ENCODE results near the gene ANKMY1. TPM values are rescaled to one million over a fixed set of nuclear protein-coding genes. Genes with fewer than 3 reads are reported as not detected.
A peak's percentile ranks its signal among the peaks of the same experiment; 100 is the strongest.

Gene ANKMY1
- total RNA-seq, 1 donor from 2014 or later = 6.3 TPM

DNA sequence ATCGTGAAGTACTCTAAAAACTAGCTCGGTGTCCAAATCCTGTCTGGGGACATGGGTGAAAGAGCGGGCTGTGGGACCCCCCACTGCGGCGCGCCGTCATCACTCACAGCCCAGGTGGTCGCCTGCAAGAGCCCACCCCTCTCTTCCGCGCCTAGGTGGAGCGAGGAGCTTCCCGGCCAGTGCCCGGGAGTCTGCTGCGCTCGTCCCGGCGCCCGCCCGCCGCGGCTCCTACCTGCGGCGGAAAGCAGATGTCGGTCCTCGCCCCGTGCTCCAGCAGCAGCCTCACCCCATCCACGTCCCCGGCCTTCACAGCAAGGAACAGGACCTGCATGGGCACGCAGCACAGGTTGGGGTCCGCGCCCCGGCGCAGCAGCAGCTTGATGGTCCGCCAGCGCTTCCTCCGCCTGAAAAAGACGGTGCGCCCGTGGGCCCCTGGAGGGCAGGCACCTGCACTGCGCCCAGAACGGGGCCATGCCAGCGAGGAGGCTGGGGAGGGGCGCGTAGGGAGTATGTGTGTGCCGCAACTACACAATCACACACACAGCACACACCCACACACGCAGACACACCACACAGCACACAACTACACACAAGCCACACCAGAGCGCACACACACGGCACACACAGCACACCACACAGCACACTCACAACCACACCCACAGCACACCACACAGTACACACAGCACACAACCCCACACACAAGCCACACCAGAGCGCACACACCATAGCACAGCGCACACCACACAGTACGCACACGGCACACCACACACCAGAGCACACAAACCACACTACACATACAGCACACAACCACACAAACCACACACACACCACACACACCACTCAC, 37.4 kb downstream of the ANKMY1 start:
- DNase-seq = no peak

- peak; percentile 19 for DNase-seq
Measured at GRCh38 chr2:240519396-240520129, 38.2 kb downstream of the ANKMY1 start.

DNA sequence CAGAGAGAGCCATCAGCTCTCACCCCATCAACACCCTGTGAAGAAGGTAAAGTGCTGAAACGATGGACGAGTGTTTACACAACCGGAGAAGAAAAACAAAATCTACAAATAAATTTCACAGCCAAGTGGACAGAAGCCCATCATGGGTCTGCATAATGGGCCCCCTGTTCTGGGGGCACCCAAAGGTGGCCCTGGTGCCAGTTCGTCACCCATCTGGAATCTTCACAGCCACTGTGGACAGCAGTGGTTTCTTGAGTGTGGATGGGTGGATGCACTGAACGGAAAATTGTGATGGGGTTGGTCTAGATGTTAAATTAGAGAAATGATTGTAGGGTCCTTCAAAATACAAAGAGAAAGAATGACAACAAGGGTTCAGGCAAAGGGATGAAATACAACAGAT, 38.8 kb downstream of the ANKMY1 start:
- DNase-seq = no peak

DNA sequence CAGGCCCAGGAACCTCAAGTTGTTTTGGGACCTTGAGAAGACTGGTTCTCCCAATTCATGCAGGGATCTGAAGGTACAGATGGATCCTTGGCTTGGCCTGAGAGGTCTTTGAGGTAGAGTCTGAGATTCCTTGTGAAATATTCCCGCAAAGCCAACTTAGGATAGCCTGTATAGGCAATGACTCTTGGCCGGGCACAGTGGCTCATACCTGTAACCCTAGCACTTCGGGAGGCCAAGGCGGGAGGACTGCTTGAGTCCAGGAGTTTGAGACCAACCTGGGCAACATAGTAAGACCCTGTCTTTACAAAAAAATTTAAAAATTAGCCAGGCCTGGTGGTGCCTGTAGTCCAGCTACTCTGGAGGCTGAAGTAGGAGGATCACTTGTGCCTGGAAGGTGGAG, 40.4 kb downstream of the ANKMY1 start:
- no peak for DNase-seq

DNA sequence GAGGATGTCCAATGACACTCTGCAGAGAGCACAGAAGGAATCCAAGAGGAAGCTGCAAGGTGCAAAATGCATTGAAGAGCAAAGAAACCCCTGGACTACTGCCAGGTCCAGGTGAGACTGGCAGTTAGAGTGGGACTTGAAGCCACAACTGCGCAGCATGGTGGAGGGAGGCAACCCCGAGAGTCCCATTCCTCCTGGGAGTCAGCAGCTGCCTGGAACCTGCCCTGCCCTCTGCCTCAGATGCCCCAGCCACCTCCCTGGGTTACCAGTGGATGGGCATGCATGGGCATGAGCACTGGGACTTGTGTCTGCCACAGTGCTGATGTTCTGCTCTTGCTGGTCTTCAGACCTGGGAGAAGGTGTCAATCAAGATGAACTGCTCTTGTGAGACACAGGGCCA, 43.2 kb downstream of the ANKMY1 start:
- no peak for DNase-seq

- peak; percentile 87 for DNase-seq
Measured at GRCh38 chr2:240513549-240514287, 44.1 kb downstream of the ANKMY1 start.

DNA sequence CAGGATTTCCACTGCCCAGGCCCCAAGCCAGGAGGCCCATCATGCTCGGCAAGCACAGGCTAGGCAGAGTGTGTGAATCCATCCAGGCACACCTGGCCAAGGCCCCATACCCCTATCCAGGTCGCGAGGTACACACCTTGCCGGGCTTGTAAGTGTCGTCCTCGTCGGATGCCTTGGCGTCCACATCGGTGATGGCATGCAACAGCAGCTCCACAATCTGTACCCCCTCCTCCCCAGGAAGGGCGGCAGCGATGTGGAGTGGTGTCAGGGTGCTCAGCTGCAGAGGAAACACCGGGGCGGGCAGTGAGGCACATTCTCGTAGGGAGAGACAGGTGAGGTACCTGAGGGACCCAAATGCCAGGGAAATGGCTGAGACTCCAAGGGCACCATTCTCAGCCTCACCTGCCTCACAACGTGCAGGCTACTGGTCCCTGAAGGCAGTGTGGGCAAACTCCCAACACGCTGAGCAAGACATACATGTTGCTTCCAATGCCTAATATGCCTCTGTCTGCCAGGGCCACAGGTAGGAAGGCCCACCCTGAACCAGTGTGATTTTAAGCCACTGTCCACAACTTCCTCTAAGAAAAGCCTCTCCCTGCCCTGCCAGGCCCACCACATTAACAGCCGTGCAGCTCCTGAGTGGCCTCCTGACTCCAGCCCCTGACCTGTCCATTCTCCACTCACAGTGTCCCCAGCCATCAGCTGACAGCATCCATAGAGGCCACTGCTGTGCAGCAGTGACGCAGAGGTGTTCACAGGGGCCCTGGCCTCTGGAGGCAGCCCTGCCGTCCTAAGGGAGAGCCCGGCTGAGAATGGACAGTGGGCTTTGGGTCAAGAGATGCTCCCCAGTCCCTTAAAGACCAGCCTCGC, 44.9 kb downstream of the ANKMY1 start:
- DNase-seq = no peak

DNA sequence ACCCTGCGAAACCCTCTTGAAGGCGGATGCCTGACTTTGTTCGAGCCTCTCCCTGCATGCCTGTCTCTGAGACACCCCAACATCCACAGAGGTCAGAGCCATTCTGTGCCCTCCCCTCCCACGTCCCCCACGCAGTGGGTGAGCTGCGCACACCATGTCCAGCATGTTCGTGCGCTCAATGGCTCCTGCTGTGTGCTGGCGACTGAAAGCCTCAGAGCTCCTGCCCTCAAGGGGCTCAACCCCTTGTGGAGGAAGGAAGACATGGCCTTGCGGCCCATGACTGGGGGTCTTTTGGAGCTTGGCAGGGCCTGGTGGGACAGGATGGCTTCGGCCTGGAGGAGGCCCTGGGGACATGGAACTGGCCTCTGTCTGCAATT, 45.7 kb downstream of the ANKMY1 start:
- DNase-seq = no peak

GRCh38 chr2:240511351-240512108, 46.3 kb downstream of the ANKMY1 start:
- DNase-seq = no peak

DNA sequence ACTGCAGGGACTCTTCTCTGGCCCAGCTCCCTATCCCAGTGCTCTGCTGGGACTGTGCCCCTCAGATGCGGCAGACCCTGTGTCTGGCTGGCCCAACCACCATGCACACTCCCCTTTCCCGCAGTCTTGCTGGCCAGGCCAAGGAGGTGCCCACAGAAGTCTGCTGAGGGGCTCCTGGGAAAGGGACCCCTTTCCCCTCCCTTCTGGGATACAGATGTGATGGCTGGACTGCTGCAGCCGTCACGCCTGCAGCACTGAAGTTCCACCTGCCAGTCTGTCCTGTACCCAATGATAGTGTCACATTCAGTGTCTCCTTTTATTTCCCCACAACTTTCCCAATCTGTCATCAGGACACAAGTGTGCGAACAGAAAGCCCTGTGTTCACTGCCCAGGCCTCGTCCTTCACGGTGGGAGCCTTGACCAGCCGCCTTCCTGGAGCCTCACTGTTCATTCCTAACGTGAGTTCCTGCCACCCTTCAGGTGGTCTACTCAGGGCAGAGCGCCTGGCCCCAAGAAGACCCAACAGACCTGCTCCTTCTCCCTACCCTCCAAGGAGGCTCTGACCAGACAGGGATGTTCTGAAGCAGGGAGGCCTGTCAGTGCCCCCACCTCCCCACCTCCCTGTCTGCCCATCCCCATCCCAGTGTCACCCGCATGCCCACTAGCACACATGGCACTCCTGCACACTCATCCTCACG, 47.1 kb downstream of the ANKMY1 start:
- no peak for DNase-seq

- no peak for DNase-seq
Measured at GRCh38 chr2:240509667-240510512, 47.9 kb downstream of the ANKMY1 start.

DNA sequence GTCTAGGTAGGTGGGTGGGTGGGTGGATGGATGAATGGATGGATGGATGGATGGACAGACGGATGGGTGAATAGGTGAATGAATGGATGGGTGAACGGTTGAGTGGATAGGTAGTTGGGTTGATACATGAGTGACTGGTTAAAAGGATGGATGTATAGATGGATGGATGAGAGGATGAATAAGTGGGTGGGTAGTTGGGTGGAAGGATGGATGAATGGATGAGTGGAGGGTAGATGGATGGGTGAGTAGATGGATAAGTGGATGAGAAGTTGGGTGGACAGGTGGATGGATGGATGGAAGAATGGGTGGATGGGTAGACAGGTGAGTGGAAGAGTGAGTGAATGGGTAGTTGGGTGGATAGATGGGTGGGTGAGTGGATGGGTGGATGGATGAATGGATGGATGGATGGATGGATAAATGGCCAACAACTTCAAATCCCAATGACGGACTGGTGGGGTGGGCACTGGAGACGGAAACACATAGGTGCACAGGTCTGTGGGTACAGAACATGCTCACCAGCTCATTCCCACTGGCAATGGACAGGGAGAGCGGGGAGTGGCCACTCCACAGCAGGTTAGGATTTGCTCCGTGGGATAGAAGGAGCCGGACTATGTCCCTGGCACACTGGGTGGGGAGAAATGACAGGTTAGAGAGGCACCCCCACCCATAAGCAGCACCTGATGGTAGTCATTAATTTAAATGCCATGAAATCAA, 48.8 kb downstream of the ANKMY1 start:
- no peak for DNase-seq

DNA sequence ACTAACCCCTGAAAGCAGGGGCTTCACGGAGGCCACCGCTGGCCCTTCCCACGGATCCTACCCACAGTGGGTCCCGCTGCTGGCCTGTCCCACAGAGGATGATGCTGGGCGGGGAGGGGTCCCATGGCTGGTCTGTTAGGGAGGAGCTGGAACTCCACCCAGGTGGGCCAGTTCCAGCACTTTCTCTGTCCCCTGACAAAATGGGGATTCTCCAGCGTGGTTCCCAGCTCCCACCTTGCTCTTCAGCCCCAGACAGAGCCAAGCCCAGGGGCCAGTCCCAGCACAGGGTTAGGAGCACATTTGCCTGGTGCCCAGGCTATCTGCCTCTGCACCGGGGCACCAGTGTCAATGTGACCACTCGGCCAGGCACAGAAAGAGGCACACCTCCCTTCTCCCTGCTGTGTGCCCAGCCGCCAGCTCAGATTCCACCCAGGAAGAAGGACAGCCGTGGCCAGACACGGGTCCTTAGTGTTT, 50.0 kb downstream of the ANKMY1 start:
- no peak for DNase-seq

DNA sequence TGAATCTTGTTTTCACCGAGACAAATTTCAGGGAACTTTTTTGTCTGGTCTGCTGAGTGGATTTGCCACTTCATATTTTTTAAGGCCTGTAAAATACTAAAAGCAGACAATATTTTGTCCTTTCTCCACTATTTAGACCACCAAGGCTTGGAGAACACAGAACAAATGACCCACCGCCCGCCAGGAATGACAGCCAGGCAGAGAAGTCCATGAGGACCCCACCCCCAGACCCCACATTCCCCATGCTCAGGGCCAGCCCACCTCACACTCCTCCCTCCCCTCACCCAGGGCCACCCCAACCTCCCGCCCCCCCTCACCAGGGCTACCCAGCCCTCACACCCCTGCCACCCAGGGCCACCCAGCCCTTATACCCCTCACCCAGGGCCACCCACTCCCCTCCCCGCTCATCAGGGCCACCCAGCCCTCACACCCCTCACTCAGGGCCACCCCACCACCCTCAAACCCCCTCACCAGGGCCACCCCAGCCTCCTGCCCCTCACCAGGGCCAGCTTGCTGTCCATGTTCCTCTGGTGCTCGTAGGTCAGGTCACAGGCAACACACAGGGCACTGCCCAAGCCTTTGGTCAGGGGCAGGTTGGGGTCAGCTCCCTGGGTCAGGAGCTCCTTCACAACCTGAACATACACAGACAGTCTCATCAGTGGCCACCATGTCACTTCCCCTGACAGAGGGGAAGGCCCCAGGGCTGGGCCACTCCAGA, 50.6 kb downstream of the ANKMY1 start:
- no peak for DNase-seq

GRCh38 chr2:240506406-240507059, 51.3 kb downstream of the ANKMY1 start:
- no peak for DNase-seq

DNA sequence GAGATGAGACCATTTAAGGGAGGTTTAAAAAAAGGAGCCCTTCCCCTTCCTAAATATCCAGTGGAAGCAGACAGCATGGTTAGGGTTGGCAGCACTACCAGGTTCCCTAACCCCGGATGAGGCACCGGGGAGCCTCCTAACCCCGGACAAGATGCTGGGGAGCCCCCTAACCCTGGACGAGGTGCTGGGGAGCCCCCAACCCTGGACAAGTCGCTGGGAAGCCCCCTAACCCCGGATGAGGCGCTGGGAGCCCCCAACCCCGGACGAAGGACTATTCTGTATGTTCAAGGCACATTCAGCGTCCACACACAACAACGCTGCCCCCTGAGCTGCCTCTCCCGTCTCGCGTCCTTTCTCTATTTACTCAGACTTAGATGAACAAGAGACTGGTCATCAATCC, 51.9 kb downstream of the ANKMY1 start:
- DNase-seq = no peak

DNA sequence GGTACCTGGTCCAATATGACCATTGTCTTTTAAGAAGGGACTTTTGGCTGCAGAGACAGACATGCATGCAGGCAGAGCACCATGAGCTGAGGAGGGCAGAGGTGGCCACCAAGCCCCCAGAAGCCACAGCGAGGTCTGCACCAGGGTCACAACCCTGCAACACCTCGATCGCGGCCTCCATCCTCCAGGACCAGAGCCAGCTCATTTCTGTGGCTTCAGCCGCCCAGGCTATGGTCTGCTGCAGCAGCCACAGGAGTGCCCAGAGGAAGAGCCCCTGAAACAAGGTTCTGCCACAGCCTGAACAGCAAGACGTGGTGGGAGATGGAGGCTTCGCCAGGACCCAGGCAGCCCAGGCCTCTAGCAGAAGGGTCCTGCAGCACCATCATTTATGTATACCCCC, 53.9 kb downstream of the ANKMY1 start:
- DNase-seq = no peak

DNA sequence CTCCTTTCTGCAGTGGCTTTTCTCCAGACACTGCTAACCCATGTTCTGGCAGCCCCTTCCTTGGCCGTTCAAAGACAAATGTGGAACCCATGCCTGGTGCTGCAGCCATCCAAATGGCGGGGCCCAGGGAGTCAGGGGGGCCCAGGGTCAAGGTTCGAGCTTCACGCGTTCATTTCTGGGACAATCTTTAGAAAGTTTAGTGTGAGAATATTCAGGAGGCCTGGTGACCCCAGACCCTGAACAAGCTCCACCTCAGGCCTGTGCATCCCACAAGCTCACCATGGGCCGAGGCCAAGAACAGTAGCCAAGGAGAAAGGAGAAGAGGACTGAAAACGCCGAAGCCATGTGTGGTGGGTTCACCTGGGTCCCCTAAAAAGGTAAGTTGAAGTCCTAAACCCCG, 54.4 kb downstream of the ANKMY1 start:
- DNase-seq = no peak
